Endothelial cell of umbilical vein (primary cell): ENCODE measurements around the gene UBAP2L. TPM values are rescaled to one million over a fixed set of nuclear protein-coding genes. Genes with fewer than 3 reads are reported as not detected.

Source experiments
- BruUV-seq: library from RNA; stranded (reverse); fragments of 400-500 nt; replicated peaks from 2 replicates; lab custom pipeline; 2021; lab: Mats Ljungman, UMichigan
- CTCF ChIA-PET: fragments of 300-600, 350-600 bp; sonication (Branson Sonifier 250); formaldehyde crosslinking; loops from one replicate; lab custom pipeline; 2021; ENCODE audit warnings: antibody characterized with exemption, inconsistent platforms; lab: Charles Lee
- POLR2A ChIA-PET: fragments of 300-600, 350-600 bp; sonication (Branson Sonifier 250); formaldehyde crosslinking; loops from one replicate; lab custom pipeline; 2021; ENCODE audit warnings: antibody characterized with exemption, inconsistent platforms; lab: Charles Lee
- DNase-seq: peaks from one replicate; pipeline ENCODE4 v3.0.0-alpha.2; 2011; ENCODE audit warnings: low read depth, low spot score
- FAIRE-seq: peaks from 2 replicates; lab custom pipeline; 2011; peaks lifted over from hg19 to GRCh38; lab: Jason Lieb, UNC
- H2AFZ ChIP-seq: 2 replicates; pipeline ENCODE4 v1.6.0; 2012; ENCODE audit warnings: low read depth, low read length, control low read depth, inconsistent platforms
- H3K27ac ChIP-seq: 2 replicates; pipeline ENCODE4 v1.5.1; 2011; ENCODE audit warnings: low read depth, mild to moderate bottlenecking, control low read depth, low read length, moderate library complexity; ENCODE audit not compliant: insufficient read depth
- H3K27me3 ChIP-seq, 2 experiments: 2 replicates each; pipeline versions ENCODE4 v1.6.0 to v1.6.1; 2011; ENCODE audit warnings: low read length in 2 of 2, mixed read lengths in 1 of 2; ENCODE audit not compliant: control insufficient read depth in 2 of 2, insufficient read depth in 2 of 2
- H3K36me3 ChIP-seq, 2 experiments: 2 replicates in 1 of 2; 3 replicates in 1 of 2; pipeline ENCODE4 v1.5.1; 2011; ENCODE audit warnings: low read length in 2 of 2, mild to moderate bottlenecking in 1 of 2, moderate library complexity in 1 of 2; ENCODE audit not compliant: control insufficient read depth in 2 of 2, insufficient read depth in 2 of 2; ENCODE audit errors: extremely low read depth in 1 of 2
- H3K4me1 ChIP-seq: 3 replicates; pipeline ENCODE4 v1.5.1; 2011; ENCODE audit warnings: mild to moderate bottlenecking, low read length; ENCODE audit not compliant: control insufficient read depth, insufficient read depth; ENCODE audit errors: extremely low read depth
- H3K4me2 ChIP-seq: 2 replicates; pipeline ENCODE4 v1.6.1; 2011; ENCODE audit warnings: low read length, control low read depth, mixed read lengths; ENCODE audit not compliant: insufficient read depth
- H3K4me3 ChIP-seq, 3 experiments: fragments of 200-600 bp in 1 of 3; sonication (generic), shearing (Covaris generic) in 1 of 3; replicated peaks in 1 of 3; 2 replicates each; pipeline ENCODE4 v1.5.1; 2011 to 2016; ENCODE audit warnings: control low read depth in 3 of 3, low read length in 3 of 3, mild to moderate bottlenecking in 2 of 3, inconsistent platforms in 1 of 3, low read depth in 1 of 3, moderate library complexity in 1 of 3; ENCODE audit not compliant: insufficient read depth in 1 of 3
- H3K79me2 ChIP-seq: 2 replicates; pipeline ENCODE4 v1.6.0; 2012; ENCODE audit warnings: low read length, inconsistent platforms; ENCODE audit not compliant: control insufficient read depth, insufficient read depth
- H3K9ac ChIP-seq: replicated peaks from 2 replicates; pipeline ENCODE3; 2011; ENCODE audit warnings: low read length, control low read depth; ENCODE audit not compliant: insufficient read depth; ENCODE audit errors: extremely low read depth
- H3K9me1 ChIP-seq: replicated peaks from 3 replicates; pipeline ENCODE4 v1.6.0; 2011; ENCODE audit warnings: mild to moderate bottlenecking, low read length; ENCODE audit not compliant: control insufficient read depth, insufficient read depth; ENCODE audit errors: extremely low read depth
- H3K9me3 ChIP-seq: replicated peaks from 2 replicates; pipeline ENCODE4 v1.5.1; 2012; ENCODE audit warnings: low read length, inconsistent platforms; ENCODE audit not compliant: control insufficient read depth, insufficient read depth
- H4K20me1 ChIP-seq: replicated peaks from 2 replicates; pipeline ENCODE3; 2011; ENCODE audit warnings: mild to moderate bottlenecking, low read length; ENCODE audit not compliant: control insufficient read depth, insufficient read depth; ENCODE audit errors: extremely low read depth
- EZH2 ChIP-seq: IDR thresholded peaks from 2 replicates; pipeline ENCODE4 v1.6.1; 2012; ENCODE audit warnings: borderline replicate concordance, low read depth, mild to moderate bottlenecking, moderate library complexity, low read length, inconsistent platforms; ENCODE audit not compliant: severe bottlenecking
- FOS ChIP-seq: IDR thresholded peaks from 2 replicates; pipeline ENCODE4 v1.6.1; 2011; ENCODE audit warnings: mild to moderate bottlenecking, low read length, moderate library complexity, borderline replicate concordance; ENCODE audit not compliant: insufficient read depth
- JUN ChIP-seq: IDR thresholded peaks from 2 replicates; pipeline ENCODE4 v1.6.1; 2011; ENCODE audit warnings: borderline replicate concordance, low read depth; ENCODE audit not compliant: insufficient read length, insufficient read depth
- dilution Hi-C: fragments of 300-500 bp; cut with MboI; formaldehyde crosslinking; loops from one replicate; pipeline ENCODE4 v1.15.0; 2019; ENCODE audit warnings: low sequenced_read_pairs; ENCODE audit not compliant: extremely low pct_ligation_motif_present
- intact Hi-C: fragments of 100-400 bp; cut with micrococcal nuclease; formaldehyde crosslinking; loops from one replicate; pipeline ENCODE4 v1.10.0; 2022
- polyA plus RNA-seq, 4 experiments: library from polyadenylated mRNA; depleted of rRNA in 3 of 4; stranded (reverse) in 3 of 4; unstranded in 1 of 4; fragments of >200 nt; gene quantifications; 2 replicates each; pipeline versions ENCODE4 v1.2.1 to v1.2.3, GENCODE V29; 2011 to 2012; ENCODE audit warnings: missing spikeins in 1 of 4
- total RNA-seq: library from RNA; stranded (reverse); gene quantifications from 2 replicates; pipeline ENCODE4 v1.2.3, GENCODE V29; 2021
- TF ChIP-seq, protein P1 (sequence below), 2 donors: IDR thresholded peaks; 1 replicate in 1 of 2; 2 replicates in 1 of 2; pipeline ENCODE4 v1.5.1; 2011; ENCODE audit warnings: low read length in 2 of 2, mild to moderate bottlenecking in 2 of 2, moderate library complexity in 2 of 2, control low read depth in 1 of 2, inconsistent platforms in 1 of 2, low read depth in 1 of 2; ENCODE audit not compliant: insufficient read depth in 1 of 2; ENCODE audit errors: extremely low read depth in 1 of 2
- TF ChIP-seq, protein P2 (sequence below): IDR thresholded peaks from 2 replicates; pipeline ENCODE4 v1.6.1; 2011; ENCODE audit not compliant: insufficient read depth, insufficient read length

UBAP2L gene
- total and polyA plus RNA-seq, 2 donors (not counting 3 experiments of a cell fraction or from before 2014, with no cell fraction given), result 229 to 280 TPM

DNA sequence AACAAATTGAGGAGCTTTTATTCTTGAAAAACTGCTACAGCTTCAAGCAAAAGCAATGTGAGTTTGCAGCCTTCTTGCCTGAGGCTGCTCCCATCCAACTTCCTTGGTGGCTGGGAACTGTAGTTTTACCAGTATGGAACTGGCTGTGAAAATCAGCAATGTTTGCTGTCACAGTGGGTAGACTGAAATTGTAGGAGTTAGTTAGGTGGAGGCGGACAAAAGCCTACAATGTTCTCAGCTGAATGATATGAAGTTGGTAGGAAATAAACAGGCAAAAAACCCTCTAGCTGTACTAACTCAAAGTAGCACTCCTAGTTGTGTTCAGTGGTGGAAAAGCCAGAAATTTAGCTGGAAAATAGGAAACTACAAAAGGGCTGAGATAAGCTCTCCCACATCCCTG lies 70.2 kb downstream of the UBAP2L start:
- Histone ChIP-seq H4K20me1 (no peaks in the 10 kb centered on the region), H3K27me3 (peaks cover 0 to 4% of the 10 kb centered on the region in 2 experiments), H3K4me2 (no peak overlapping the region), H3K27ac (no peak overlapping the region), H2AFZ (no peak overlapping the region), H3K4me1 (no peaks in the 10 kb centered on the region), H3K4me3 (no peak overlapping the region), H3K36me3 (no peaks in the 10 kb centered on the region), H3K9me1 (no peaks in the 10 kb centered on the region), H3K79me2 (no peaks in the 10 kb centered on the region), H3K9ac (no peak overlapping the region), H3K9me3 (peaks cover 2% of the 10 kb centered on the region)
- DNase-seq (no peak), FAIRE-seq (no peak)
- no TSS peak for BruUV-seq
- no peak for TF ChIP-seq EZH2
- POLR2A ChIA-PET, result no interaction called here
- dilution Hi-C loops (no loop called here), intact Hi-C loops (no loop called here)
- CTCF ChIA-PET, result interaction anchor here (1.2 kb wide), 1 partner anchor 44 kb away, joined by 3 read pairs; no protein-coding TSS in a partner anchor

DNA sequence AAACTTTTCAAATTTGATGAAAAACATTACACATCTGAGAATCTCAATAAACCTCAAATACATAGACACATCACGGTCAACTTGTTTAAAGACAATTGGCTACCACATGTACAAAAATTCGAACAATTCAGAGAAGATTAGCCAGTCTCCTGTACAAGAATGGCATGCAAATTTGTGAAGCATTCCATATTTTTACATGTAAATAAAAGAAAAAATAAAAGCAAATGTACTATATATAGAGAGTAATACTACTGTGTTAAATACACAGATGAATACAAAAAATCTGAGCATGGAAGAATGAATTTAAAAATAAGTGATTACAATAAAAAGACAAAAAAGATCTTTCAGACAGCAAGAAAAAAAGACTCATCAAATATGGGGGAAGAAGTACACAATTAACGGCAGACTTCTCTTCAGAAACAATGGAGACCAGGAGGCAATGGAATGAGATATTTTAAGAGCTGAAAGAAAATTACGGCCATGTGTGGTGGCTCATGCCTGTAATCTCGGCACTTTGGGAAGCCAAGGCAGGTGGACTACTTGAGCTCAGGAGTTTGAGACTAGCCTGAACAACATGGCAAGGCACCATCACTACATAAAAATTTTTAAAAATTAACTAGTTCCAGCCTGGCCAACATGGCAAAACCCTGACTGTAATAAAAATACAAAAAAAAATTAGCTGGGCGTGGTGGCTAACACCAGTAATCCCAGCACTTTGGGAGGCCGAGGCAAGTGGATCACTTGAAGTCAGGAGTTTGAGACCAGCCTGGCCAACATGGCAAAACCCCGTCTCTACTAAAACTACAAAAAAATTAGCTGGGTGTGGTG lies 74.9 kb downstream of the UBAP2L start:
- dilution Hi-C loops (no loop called here), intact Hi-C loops (no loop called here)
- ChIA-PET POLR2A (no interaction called here), CTCF (no interaction called here)
- Histone ChIP-seq H3K27ac (no peak overlapping the region), H3K36me3 (no peaks in the 10 kb centered on the region), H3K4me3 (no peak overlapping the region), H3K79me2 (no peaks in the 10 kb centered on the region), H3K27me3 (peaks cover 0 to 4% of the 10 kb centered on the region in 2 experiments), H3K9me3 (peaks cover 2% of the 10 kb centered on the region), H3K9me1 (no peaks in the 10 kb centered on the region), H4K20me1 (no peaks in the 10 kb centered on the region), H3K4me2 (no peak overlapping the region), H3K4me1 (no peaks in the 10 kb centered on the region), H3K9ac (no peak overlapping the region), H2AFZ (no peak overlapping the region)
- BruUV-seq, result no TSS peak
- DNase-seq, result no peak
- peak; percentile 40 for FAIRE-seq
- TF ChIP-seq, protein P1, sequence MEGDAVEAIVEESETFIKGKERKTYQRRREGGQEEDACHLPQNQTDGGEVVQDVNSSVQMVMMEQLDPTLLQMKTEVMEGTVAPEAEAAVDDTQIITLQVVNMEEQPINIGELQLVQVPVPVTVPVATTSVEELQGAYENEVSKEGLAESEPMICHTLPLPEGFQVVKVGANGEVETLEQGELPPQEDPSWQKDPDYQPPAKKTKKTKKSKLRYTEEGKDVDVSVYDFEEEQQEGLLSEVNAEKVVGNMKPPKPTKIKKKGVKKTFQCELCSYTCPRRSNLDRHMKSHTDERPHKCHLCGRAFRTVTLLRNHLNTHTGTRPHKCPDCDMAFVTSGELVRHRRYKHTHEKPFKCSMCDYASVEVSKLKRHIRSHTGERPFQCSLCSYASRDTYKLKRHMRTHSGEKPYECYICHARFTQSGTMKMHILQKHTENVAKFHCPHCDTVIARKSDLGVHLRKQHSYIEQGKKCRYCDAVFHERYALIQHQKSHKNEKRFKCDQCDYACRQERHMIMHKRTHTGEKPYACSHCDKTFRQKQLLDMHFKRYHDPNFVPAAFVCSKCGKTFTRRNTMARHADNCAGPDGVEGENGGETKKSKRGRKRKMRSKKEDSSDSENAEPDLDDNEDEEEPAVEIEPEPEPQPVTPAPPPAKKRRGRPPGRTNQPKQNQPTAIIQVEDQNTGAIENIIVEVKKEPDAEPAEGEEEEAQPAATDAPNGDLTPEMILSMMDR (IDR thresholded peaks at IDR 0.05; ENCODE audit: extremely low read depth in 1 of 2, insufficient read depth in 1 of 2, low read depth in 1 of 2, low read length in 2 of 2), result no peak
- TF ChIP-seq, protein P2, sequence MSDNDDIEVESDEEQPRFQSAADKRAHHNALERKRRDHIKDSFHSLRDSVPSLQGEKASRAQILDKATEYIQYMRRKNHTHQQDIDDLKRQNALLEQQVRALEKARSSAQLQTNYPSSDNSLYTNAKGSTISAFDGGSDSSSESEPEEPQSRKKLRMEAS, result no peak
- TF ChIP-seq JUN (no peak), FOS (no peak)
